ENCODE results near the gene SMIM23.

Gene SMIM23

GRCh38 chr5:171821286-171821685, 35.7 kb downstream of the SMIM23 start:
- no peak for DNase-seq

- no peak for DNase-seq
Observed at GRCh38 chr5:171823269-171823668, 37.7 kb downstream of the SMIM23 start.

GRCh38 chr5:171825051-171825450, 39.4 kb downstream of the SMIM23 start:
- no peak for DNase-seq

- DNase-seq, result no peak
Observed at GRCh38 chr5:171826132-171826531, 40.5 kb downstream of the SMIM23 start.

GRCh38 chr5:171827162-171827561, 41.5 kb downstream of the SMIM23 start:
- no peak for DNase-seq

GRCh38 chr5:171830686-171831085, 45.1 kb downstream of the SMIM23 start:
- no peak for DNase-seq

GRCh38 chr5:171832775-171833174, 47.2 kb downstream of the SMIM23 start:
- no peak for DNase-seq

- DNase-seq, result no peak
Observed at GRCh38 chr5:171834461-171834860, 48.8 kb downstream of the SMIM23 start.

- DNase-seq, result no peak
Observed at GRCh38 chr5:171835066-171835465, 49.4 kb downstream of the SMIM23 start.

- DNase-seq, result no peak
Observed at GRCh38 chr5:171837522-171837921, 51.9 kb downstream of the SMIM23 start.

GRCh38 chr5:171838066-171838465, 52.4 kb downstream of the SMIM23 start:
- DNase-seq, result no peak

GRCh38 chr5:171839112-171839511, 53.5 kb downstream of the SMIM23 start:
- DNase-seq, result no peak

- DNase-seq, result no peak
Observed at GRCh38 chr5:171840066-171840465, 54.4 kb downstream of the SMIM23 start.
